GM12892 (cell line): Measurements from ENCODE around the gene MINDY4.

Experiments
- POLR2A ChIP-seq: IDR thresholded peaks from 2 replicates; pipeline ENCODE4 v1.6.1; 2011; ENCODE audit warnings: low read depth, low read length, control low read depth
- POLR2AphosphoS5 ChIP-seq: IDR thresholded peaks from 2 replicates; pipeline ENCODE4 v1.6.1; 2011; ENCODE audit warnings: low read depth, low read length, control low read depth
- TAF1 ChIP-seq: IDR thresholded peaks from 2 replicates; pipeline ENCODE4 v1.6.1; 2011; ENCODE audit warnings: low read depth, mild to moderate bottlenecking, control low read depth, low read length, borderline replicate concordance

DNA sequence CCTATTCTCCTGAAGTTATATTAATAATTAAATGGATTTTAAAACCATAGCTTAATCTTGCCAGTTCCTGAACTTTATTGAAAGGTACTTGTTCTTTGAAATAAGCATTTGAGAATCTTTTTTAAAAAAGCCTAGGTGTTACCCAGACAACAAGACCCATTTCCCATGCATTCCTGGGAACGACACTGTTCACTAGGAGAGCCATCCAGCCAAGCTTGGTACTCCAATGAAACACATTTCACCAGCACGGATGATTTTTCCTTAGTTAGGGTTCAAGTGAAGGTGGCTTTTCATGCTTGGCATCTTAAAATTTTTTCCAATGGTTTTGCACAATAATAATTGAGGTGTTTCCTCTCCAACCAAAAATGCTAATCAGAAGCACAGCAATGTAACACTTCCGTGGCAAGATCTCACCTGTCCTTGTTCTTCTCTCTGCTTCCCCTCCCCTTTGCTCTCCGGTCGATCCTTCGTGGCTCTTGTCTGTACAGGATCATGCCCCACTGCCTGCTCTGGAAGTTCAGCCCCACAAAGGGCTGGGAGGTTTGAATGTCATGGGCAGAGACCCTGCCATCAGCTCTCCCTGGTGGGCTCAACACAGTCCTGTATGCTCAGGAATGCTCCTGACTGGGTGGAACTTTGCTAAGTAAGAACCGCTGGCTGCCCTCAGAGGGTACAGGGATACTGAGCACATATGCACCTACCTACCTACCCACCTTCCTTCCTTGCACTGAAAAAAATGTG lies 70.8 kb downstream of the MINDY4 start:
- TF ChIP-seq POLR2A (no peak), TAF1 (no peak), POLR2AphosphoS5 (no peak)
